DND-41 (cell line): ENCODE data around the gene INPP4A.

Experiments used
- ATAC-seq: fragments of 200-7000 bp; cut with Tn5 transposase; 3 replicates; pipeline ENCODE4 v1.9.1; 2021; ENCODE audit warnings: low read depth; ENCODE audit not compliant: insufficient read depth
- DNase-seq: peaks from one replicate; pipeline ENCODE4 v3.0.0-alpha.2; 2020
- H2AFZ ChIP-seq: 2 replicates; pipeline ENCODE4 v1.6.0; 2012; ENCODE audit warnings: low read depth, low read length
- H3K27ac ChIP-seq: 2 replicates; pipeline ENCODE4 v1.5.1; 2012; ENCODE audit warnings: low read length, inconsistent platforms
- H3K27me3 ChIP-seq: fragments of 200-600 bp; sonication (generic); 2 replicates; pipeline ENCODE4 v1.6.0; 2012; ENCODE audit warnings: low read length, mild to moderate bottlenecking, inconsistent platforms; ENCODE audit not compliant: insufficient read depth, poor library complexity
- H3K36me3 ChIP-seq: 2 replicates; pipeline ENCODE4 v1.5.1; 2012; ENCODE audit warnings: low read length, inconsistent platforms; ENCODE audit not compliant: insufficient read depth
- H3K4me1 ChIP-seq: 2 replicates; pipeline ENCODE4 v1.5.1; 2012; ENCODE audit warnings: mild to moderate bottlenecking, low read length; ENCODE audit not compliant: insufficient read depth
- H3K4me2 ChIP-seq: 2 replicates; pipeline ENCODE4 v1.6.0; 2012; ENCODE audit warnings: mild to moderate bottlenecking, moderate library complexity, low read length, inconsistent platforms; ENCODE audit not compliant: insufficient read depth
- H3K4me3 ChIP-seq, 2 experiments: fragments of 200-600 bp in 1 of 2; shearing (Covaris generic) in 1 of 2; 2 replicates each; pipeline ENCODE4 v1.5.1; 2012 to 2016; ENCODE audit warnings: inconsistent platforms in 2 of 2, low read length in 2 of 2, mild to moderate bottlenecking in 2 of 2, low read depth in 1 of 2, moderate library complexity in 1 of 2
- H3K79me2 ChIP-seq: 2 replicates; pipeline ENCODE4 v1.6.0; 2012; ENCODE audit warnings: low read length, inconsistent platforms; ENCODE audit not compliant: insufficient read depth
- H3K9ac ChIP-seq: 2 replicates; pipeline ENCODE4 v1.6.0; 2012; ENCODE audit warnings: low read depth, mild to moderate bottlenecking, inconsistent platforms, low read length, moderate library complexity
- H3K9me3 ChIP-seq: 2 replicates; pipeline ENCODE4 v1.5.1; 2012; ENCODE audit warnings: low read length, moderate library complexity, mild to moderate bottlenecking, inconsistent platforms; ENCODE audit not compliant: insufficient read depth, severe bottlenecking
- H4K20me1 ChIP-seq: 2 replicates; pipeline ENCODE4 v1.6.0; 2012; ENCODE audit warnings: low read length; ENCODE audit not compliant: insufficient read depth
- EZH2 ChIP-seq: IDR thresholded peaks from 3 replicates; pipeline ENCODE4 v1.6.1; 2012; ENCODE audit warnings: borderline replicate concordance, low read depth, mild to moderate bottlenecking, moderate library complexity, low read length, inconsistent platforms; ENCODE audit not compliant: severe bottlenecking
- TF ChIP-seq, protein P1 (sequence below): IDR thresholded peaks from 2 replicates; pipeline ENCODE4 v1.5.1; 2012; ENCODE audit warnings: borderline replicate concordance, low read length, moderate library complexity, mild to moderate bottlenecking; ENCODE audit not compliant: poor library complexity, severe bottlenecking; ENCODE audit errors: extremely low read depth

The INPP4A gene

DNA sequence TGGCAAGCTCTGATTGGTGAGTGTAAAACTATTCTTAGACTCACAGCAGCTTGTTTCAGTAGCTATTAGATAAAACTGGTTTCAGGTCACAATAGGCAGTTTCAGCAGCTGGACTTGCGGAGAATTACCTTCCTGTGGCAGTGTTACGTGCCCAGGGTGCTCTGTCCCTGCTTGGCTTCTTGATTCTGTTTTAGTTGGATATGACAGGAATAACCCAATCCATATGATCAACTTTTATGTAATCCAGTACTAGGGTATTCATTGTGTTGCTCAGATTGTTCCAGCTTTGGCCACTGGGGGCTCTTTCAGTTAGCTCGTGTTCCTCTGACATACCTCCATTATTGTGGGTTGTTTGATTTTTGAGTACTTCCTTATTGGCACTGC is 43.1 kb downstream of the INPP4A start:
- Histone ChIP-seq H3K79me2 (peaks cover 87% of the 10 kb centered on the region), H4K20me1 (peaks cover 54% of the 10 kb centered on the region), H3K27me3 (no peaks in the 10 kb centered on the region), H3K9ac (no peak overlapping the region), H3K4me3 (no peak overlapping the region), H2AFZ (no peak overlapping the region), H3K36me3 (peaks cover 19% of the 10 kb centered on the region; the same call in 1 of the 2 replicates), H3K27ac (0 out of 2 replicates have a peak overlapping the region, but pooled peaks have one; percentile 34), H3K4me2 (no peak overlapping the region), H3K4me1 (peaks cover 14% of the 10 kb centered on the region), H3K9me3 (peaks cover under 1% of the 10 kb centered on the region)
- TF ChIP-seq EZH2 = no peak
- TF ChIP-seq, protein P1, sequence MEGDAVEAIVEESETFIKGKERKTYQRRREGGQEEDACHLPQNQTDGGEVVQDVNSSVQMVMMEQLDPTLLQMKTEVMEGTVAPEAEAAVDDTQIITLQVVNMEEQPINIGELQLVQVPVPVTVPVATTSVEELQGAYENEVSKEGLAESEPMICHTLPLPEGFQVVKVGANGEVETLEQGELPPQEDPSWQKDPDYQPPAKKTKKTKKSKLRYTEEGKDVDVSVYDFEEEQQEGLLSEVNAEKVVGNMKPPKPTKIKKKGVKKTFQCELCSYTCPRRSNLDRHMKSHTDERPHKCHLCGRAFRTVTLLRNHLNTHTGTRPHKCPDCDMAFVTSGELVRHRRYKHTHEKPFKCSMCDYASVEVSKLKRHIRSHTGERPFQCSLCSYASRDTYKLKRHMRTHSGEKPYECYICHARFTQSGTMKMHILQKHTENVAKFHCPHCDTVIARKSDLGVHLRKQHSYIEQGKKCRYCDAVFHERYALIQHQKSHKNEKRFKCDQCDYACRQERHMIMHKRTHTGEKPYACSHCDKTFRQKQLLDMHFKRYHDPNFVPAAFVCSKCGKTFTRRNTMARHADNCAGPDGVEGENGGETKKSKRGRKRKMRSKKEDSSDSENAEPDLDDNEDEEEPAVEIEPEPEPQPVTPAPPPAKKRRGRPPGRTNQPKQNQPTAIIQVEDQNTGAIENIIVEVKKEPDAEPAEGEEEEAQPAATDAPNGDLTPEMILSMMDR = peak; percentile 68
- ATAC-seq = peak; percentile 92
- DNase-seq = peak; percentile 61

DNA sequence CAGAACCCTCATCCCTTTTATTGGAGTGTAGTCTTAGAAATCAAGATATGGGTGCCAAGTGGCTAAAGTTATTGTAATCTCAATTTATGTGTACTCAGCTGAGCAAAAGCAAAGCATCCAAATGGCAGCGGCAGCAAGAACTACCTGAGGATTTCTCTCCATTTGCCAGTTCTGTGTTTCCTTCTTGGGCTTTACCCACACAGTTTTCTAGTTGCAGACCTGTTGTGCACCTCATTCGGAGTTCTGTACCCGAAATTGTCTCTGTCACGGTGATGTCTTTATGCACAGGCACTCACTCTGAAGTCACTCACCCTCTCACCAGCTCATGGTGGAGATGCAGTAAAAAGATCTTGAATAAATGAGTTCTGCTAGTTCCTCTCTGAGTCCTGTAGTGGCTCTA is 43.6 kb downstream of the INPP4A start:
- peaks cover 22% of the 10 kb centered on the region; the same call in 1 of the 2 replicates for H3K36me3 ChIP-seq
- H3K27ac ChIP-seq = 0 out of 2 replicates have a peak overlapping the region, but pooled peaks have one; percentile 34
- DNase-seq (no peak), ATAC-seq (no peak)
- H3K9ac ChIP-seq = no peak overlapping the region
- no peaks in the 10 kb centered on the region for H3K27me3 ChIP-seq
- H2AFZ ChIP-seq = no peak overlapping the region
- peaks cover 51% of the 10 kb centered on the region for H4K20me1 ChIP-seq
- H3K9me3 ChIP-seq = peaks cover 2% of the 10 kb centered on the region
- peaks cover 14% of the 10 kb centered on the region for H3K4me1 ChIP-seq
- H3K79me2 ChIP-seq = peaks cover 87% of the 10 kb centered on the region
- no peak overlapping the region for H3K4me3 ChIP-seq
- H3K4me2 ChIP-seq = no peak overlapping the region
- no peak for TF ChIP-seq EZH2
- TF ChIP-seq, protein P1 = no peak

DNA sequence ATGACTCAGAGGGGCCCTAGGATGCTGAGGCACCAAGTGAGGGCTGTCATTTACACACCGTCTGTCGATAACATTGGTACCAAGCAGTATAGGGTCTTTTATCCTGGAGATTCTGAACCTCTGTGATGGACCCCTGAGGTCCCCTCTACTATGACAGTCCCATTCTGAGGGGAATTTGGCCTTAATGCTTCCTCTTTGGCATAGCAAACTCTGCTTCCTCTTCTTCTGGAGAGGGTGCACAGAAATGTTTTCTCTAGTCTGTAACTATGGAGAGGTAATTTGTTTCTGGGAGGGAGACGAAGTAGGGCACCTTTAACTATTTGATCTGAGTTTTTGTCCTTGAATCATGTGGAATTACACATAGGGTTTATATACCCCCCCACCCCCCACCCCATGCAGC is 44.8 kb downstream of the INPP4A start:
- no peaks in the 10 kb centered on the region for H3K27me3 ChIP-seq
- no peak for ATAC-seq
- peaks cover 84% of the 10 kb centered on the region for H3K79me2 ChIP-seq

More for the DNA sequence above, 44.8 kb downstream of the INPP4A start:
- H2AFZ ChIP-seq = no peak overlapping the region
- H4K20me1 ChIP-seq = peaks cover 39% of the 10 kb centered on the region
- no peak overlapping the region for H3K9ac ChIP-seq
- H3K9me3 ChIP-seq = peaks cover 10% of the 10 kb centered on the region
- TF ChIP-seq EZH2 = no peak
- TF ChIP-seq, protein P1 = no peak
- H3K27ac ChIP-seq = no peak overlapping the region
- peaks cover 28% of the 10 kb centered on the region; the same call in 1 of the 2 replicates for H3K36me3 ChIP-seq
- H3K4me1 ChIP-seq = peaks cover 9% of the 10 kb centered on the region
- no peak overlapping the region for H3K4me3 ChIP-seq
- no peak for DNase-seq
- no peak overlapping the region for H3K4me2 ChIP-seq
